GM12878 (cell line): ENCODE measurements around the gene UCP1. TPM values are rescaled to one million over a fixed set of nuclear protein-coding genes. Genes with fewer than 3 reads are reported as not detected.

ENCODE experiments used
- ATAC-seq: fragments of 200-7000 bp; cut with Tn5 transposase; 3 replicates; pipeline ENCODE4 v1.9.1; 2020; ENCODE audit warnings: mild to moderate bottlenecking, moderate library complexity
- BruUV-seq: library from RNA; stranded (reverse); fragments of 400-500 nt; replicated peaks from 2 replicates; lab custom pipeline; 2021; lab: Mats Ljungman, UMichigan
- CTCF ChIA-PET: fragments of 300-600 bp; sonication (Branson Sonifier 250); formaldehyde crosslinking; extraction: SDS; loops from one replicate; lab custom pipeline; 2021; ENCODE audit warnings: inconsistent platforms; lab: Yijun Ruan, JAX
- POLR2A ChIA-PET: fragments of 350-600 bp; formaldehyde crosslinking; extraction: SDS; loops from one replicate; lab custom pipeline; 2021; ENCODE audit warnings: inconsistent platforms; lab: Charles Lee
- RAD21 ChIA-PET: fragments of 300-600 bp; sonication (Branson Sonifier 250); formaldehyde crosslinking; loops from one replicate; lab custom pipeline; 2023; ENCODE audit warnings: antibody characterized with exemption; ENCODE audit not compliant: unreplicated experiment; lab: Charles Lee
- SMC1A ChIA-PET: fragments of 300-600 bp; sonication (Branson Sonifier 250); formaldehyde crosslinking; loops from one replicate; lab custom pipeline; 2023; ENCODE audit not compliant: unreplicated experiment, uncharacterized antibody; lab: Charles Lee
- DNase-seq: peaks from one replicate; pipeline ENCODE4 v3.0.0-alpha.2; 2011; ENCODE audit warnings: low read depth, low spot score
- FAIRE-seq: peaks from 3 replicates; lab custom pipeline; 2011; peaks lifted over from hg19 to GRCh38; lab: Jason Lieb, UNC
- H2AFZ ChIP-seq: 2 replicates; pipeline ENCODE4 v1.6.0; 2011; ENCODE audit warnings: low read depth, low read length, control low read depth; ENCODE audit not compliant: control insufficient read depth
- H3K27ac ChIP-seq: 2 replicates; pipeline ENCODE4 v1.5.1; 2011; ENCODE audit warnings: control low read depth; ENCODE audit not compliant: control insufficient read depth, insufficient read depth
- H3K27me3 ChIP-seq, 2 experiments: replicated peaks in 1 of 2; 2 replicates each; pipeline versions ENCODE4 v1.6.0 to v1.6.1; 2011; ENCODE audit warnings: low read length in 1 of 2; ENCODE audit not compliant: control insufficient read depth in 2 of 2, insufficient read depth in 2 of 2
- H3K36me3 ChIP-seq, 2 experiments: 2 replicates each; pipeline ENCODE4 v1.5.1; 2011; ENCODE audit warnings: low read length in 1 of 2; ENCODE audit not compliant: control insufficient read depth in 2 of 2, insufficient read depth in 2 of 2
- H3K4me1 ChIP-seq: 2 replicates; pipeline ENCODE4 v1.6.1; 2011; ENCODE audit warnings: mild to moderate bottlenecking, low read length, moderate library complexity, mixed read lengths; ENCODE audit not compliant: control insufficient read depth, insufficient read depth
- H3K4me2 ChIP-seq: 2 replicates; pipeline ENCODE4 v1.6.0; 2011; ENCODE audit warnings: control low read depth; ENCODE audit not compliant: control insufficient read depth, insufficient read depth
- H3K4me3 ChIP-seq: fragments of 200-600 bp; sonication (generic); 2 replicates; pipeline ENCODE4 v1.5.1; 2016
- H3K79me2 ChIP-seq: 2 replicates; pipeline ENCODE4 v1.6.0; 2011; ENCODE audit warnings: low read length; ENCODE audit not compliant: control insufficient read depth, insufficient read depth
- H3K9ac ChIP-seq: 2 replicates; pipeline ENCODE4 v1.8.0; 2011; ENCODE audit warnings: low read length, control low read depth, mixed read lengths; ENCODE audit not compliant: control insufficient read depth, insufficient read depth
- H3K9me3 ChIP-seq: replicated peaks from 3 replicates; pipeline ENCODE4 v1.5.1; 2011; ENCODE audit warnings: mild to moderate bottlenecking, low read length; ENCODE audit not compliant: control insufficient read depth, insufficient read depth
- H4K20me1 ChIP-seq: 2 replicates; pipeline ENCODE4 v1.6.0; 2011; ENCODE audit not compliant: control insufficient read depth, insufficient read depth
- CTCF ChIP-seq, 3 experiments: IDR thresholded peaks in 2 of 3; conservative IDR thresholded peaks in 1 of 3; 2 replicates each; pipeline ENCODE4 v1.5.1; 2011; ENCODE audit warnings: low read depth in 3 of 3, low read length in 3 of 3, mild to moderate bottlenecking in 3 of 3, control low read depth in 2 of 3, moderate library complexity in 2 of 3, inconsistent platforms in 1 of 3, mixed read lengths in 1 of 3; ENCODE audit not compliant: control insufficient read depth in 2 of 3, insufficient read depth in 1 of 3; ENCODE audit errors: extremely low read depth in 1 of 3
- RAD21 ChIP-seq: IDR thresholded peaks from 2 replicates; pipeline ENCODE4 v1.6.1; 2011; ENCODE audit warnings: mild to moderate bottlenecking, low read depth, low read length, moderate library complexity; ENCODE audit not compliant: insufficient read depth
- SMC3 ChIP-seq: IDR thresholded peaks from 2 replicates; pipeline ENCODE4 v1.6.1; 2011; ENCODE audit warnings: low read length, improper control_type of control experiment, borderline replicate concordance
- YY1 ChIP-seq: IDR thresholded peaks from 2 replicates; pipeline ENCODE4 v1.6.1; 2011; ENCODE audit warnings: low read depth, mild to moderate bottlenecking, low read length
- WGBS: methylation state at CpG from one replicate; pipeline ENCODE4 v1.1.6; 2016; ENCODE audit warnings: low lambda C conversion rate; ENCODE audit not compliant: insufficient replicate concordance, insufficient coverage; ENCODE audit errors: missing lambda C conversion rate; 5-methylcytosine and 5-hydroxymethylcytosine counted together
- in situ Hi-C: fragments of 300-500 bp; cut with MboI; formaldehyde crosslinking; loops from 9 replicates; pipeline ENCODE4 v1.14.3; 2018; ENCODE audit warnings: mixed read lengths
- intact Hi-C: fragments of 100-400 bp; cut with micrococcal nuclease; formaldehyde crosslinking; loops from one replicate; pipeline ENCODE4 v1.14.2; 2022; ENCODE audit not compliant: unreplicated experiment
- polyA plus RNA-seq, 11 experiments: library from polyadenylated mRNA; depleted of rRNA in 4 of 11; unstranded in 6 of 11; stranded (reverse) in 5 of 11; fragments of >200 nt; fragmentation: Nextera tagmentation in 4 of 11; fragmentation: Illumina TruSeq in 1 of 11; extraction: Ambion mirVana in 4 of 11; extraction: Trizol in 1 of 11; gene quantifications; 1 replicate in 1 of 11; 2 replicates in 10 of 11; pipeline versions ENCODE4 v1.2.1 to v1.2.3, GENCODE V29; 2011 to 2016; ENCODE audit warnings: inconsistent platforms in 2 of 11, missing spikeins in 2 of 11, low read depth in 1 of 11
- total RNA-seq, 4 experiments: library from RNA; depleted of rRNA in 3 of 4; stranded (reverse); fragments of >200 nt in 3 of 4; fragmentation: Illumina TruSeq in 1 of 4; extraction: Trizol in 1 of 4; gene quantifications; 2 replicates each; pipeline versions ENCODE4 v1.2.1 to v1.2.3, GENCODE V29; 2013 to 2021

UCP1 gene
- total and polyA plus RNA-seq, 10 of the 15 experiments (the other 5 are each of a cell fraction or from before 2014, with no cell fraction given) = not detected

GRCh38 chr4:140595065-140595464 is 26.3 kb upstream of the UCP1 start:
- POLR2A ChIA-PET = interaction anchor here (0.5 kb wide), 1 partner anchor 225 kb away, joined by 4 read pairs; no protein-coding TSS in a partner anchor

More at GRCh38 chr4:140595065-140595464, 26.3 kb upstream of the UCP1 start:
- WGBS = 47% methylated on average over 1 of the region's 1 CpG
- CTCF ChIA-PET = interaction anchor here (0.9 kb wide), 1 partner anchor 14 kb away, joined by 3 read pairs; no protein-coding TSS in a partner anchor
- Histone ChIP-seq H3K4me1 (no peaks in the 10 kb centered on the region), H3K9ac (no peak overlapping the region), H3K27me3 (no peaks in the 10 kb centered on the region), H3K4me3 (no peak overlapping the region), H3K4me2 (no peak overlapping the region), H3K27ac (no peak overlapping the region), H2AFZ (no peak overlapping the region), H3K9me3 (no peaks in the 10 kb centered on the region), H3K36me3 (no peaks in the 10 kb centered on the region), H4K20me1 (no peaks in the 10 kb centered on the region), H3K79me2 (no peaks in the 10 kb centered on the region)
- DNase-seq = no peak
- intact Hi-C loops = no loop called here
- SMC1A ChIA-PET = interaction anchor here (1.0 kb wide), 1 partner anchor 221 kb away, joined by 3 read pairs; the partner anchor contains the start of gene SCOC
- ATAC-seq = peak; percentile 79
- RAD21 ChIA-PET = interaction anchor here (1.2 kb wide), 1 partner anchor 14 kb away, joined by 3 read pairs; no protein-coding TSS in a partner anchor
- TF ChIP-seq YY1 = no peak
- TF ChIP-seq RAD21 = 0 out of 2 replicates have a peak, but pooled peaks have one; percentile 33
- TF ChIP-seq SMC3 = peak; percentile 10; the same call in 1 of the 2 replicates
- TF ChIP-seq CTCF (IDR thresholded peaks at IDR 0.05 in 2 of 3, conservative IDR thresholded peaks at IDR 0.05 in 1 of 3; ENCODE audit: control insufficient read depth in 2 of 3, extremely low read depth in 1 of 3, insufficient read depth in 1 of 3, low read depth in 3 of 3, low read length in 3 of 3) = peak; percentile 15 to 33 (median 15); a peak in 2 of 6 replicates
- no peak for FAIRE-seq
- no TSS peak for BruUV-seq
- in situ Hi-C loops = no loop called here
